ENCODE results near the gene FUZ. TPM values are rescaled to one million over a fixed set of nuclear protein-coding genes. Genes with fewer than 3 reads are reported as not detected.

Gene FUZ
- total and polyA plus RNA-seq, 2 of the 4 experiments (the other 2 are of a cell fraction), result 12.1 to 14.3 TPM

DNA sequence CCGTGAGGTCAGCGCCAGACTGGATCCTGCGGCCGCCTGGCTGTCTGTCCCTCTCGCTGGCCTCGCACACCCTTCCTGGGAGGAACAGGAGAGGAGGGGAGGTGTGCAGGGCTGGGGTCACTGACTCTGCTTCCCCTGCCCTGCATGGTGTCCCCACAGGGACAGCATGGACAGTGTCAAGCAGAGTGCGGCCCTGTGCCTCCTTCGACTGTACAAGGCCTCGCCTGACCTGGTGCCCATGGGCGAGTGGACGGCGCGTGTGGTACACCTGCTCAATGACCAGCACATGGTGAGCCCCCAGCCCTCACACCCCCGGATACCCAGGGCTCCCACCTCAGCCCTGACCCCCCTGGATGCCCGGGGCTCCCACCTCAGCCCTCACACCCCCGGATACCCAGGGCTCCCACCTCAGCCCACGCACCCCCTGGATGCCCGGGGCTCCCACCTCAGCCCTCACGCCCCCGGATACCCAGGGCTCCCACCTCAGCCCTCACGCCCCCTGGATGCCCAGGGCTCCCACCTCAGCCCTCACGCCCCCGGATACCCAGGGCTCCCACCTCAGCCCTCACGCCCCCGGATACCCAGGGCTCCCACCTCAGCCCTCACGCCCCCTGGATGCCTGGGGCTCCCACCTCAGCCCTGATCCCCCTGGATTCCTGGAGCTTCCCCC is 21.2 kb downstream of the FUZ start:
- no peak overlapping the region for H3K14ac ChIP-seq (replicated peaks; ENCODE audit: low read depth, low read length)
- ATAC-seq (ENCODE audit: low read depth) (no peak), DNase-seq (no peak)
- no peak overlapping the region for H3K56ac ChIP-seq (ENCODE audit: extremely low read depth, insufficient read depth, low read length)
- H3K4ac ChIP-seq (ENCODE audit: low read depth, low read length), result no peak overlapping the region
- no peak overlapping the region for H2AK5ac ChIP-seq (ENCODE audit: low read depth, low read length)
- no peak overlapping the region for H2AK9ac ChIP-seq (replicated peaks; ENCODE audit: low read depth, low read length, poor library complexity)
- peaks cover 65% of the 10 kb centered on the region for H3K36me3 ChIP-seq (ENCODE audit: control insufficient read depth, insufficient read depth, low read length)
- H3K4me1 ChIP-seq (ENCODE audit: control insufficient read depth, insufficient read depth, low read length), result peaks cover 2% of the 10 kb centered on the region; the same call in 1 of the 2 replicates
- H3K79me1 ChIP-seq (ENCODE audit: low read depth in 1 of 2, low read length in 2 of 2), result peaks cover 14 to 48% of the 10 kb centered on the region in 2 experiments
- no peak overlapping the region for H4K91ac ChIP-seq (ENCODE audit: insufficient read depth, low read depth, low read length)
- peaks cover 11% of the 10 kb centered on the region; the same call in 1 of the 2 replicates for H3K9me1 ChIP-seq (ENCODE audit: insufficient read depth, low read length)
- H4K8ac ChIP-seq (ENCODE audit: low read depth in 2 of 2, low read length in 2 of 2), result no peak overlapping the region
- H3K9ac ChIP-seq (ENCODE audit: low read depth, low read length), result no peak overlapping the region
- H2AFZ ChIP-seq (replicated peaks; ENCODE audit: low read length, poor library complexity), result no peak overlapping the region
- H2BK15ac ChIP-seq (ENCODE audit: low read depth, low read length), result no peak overlapping the region
- H2BK5ac ChIP-seq (ENCODE audit: low read depth, low read length, poor library complexity, severe bottlenecking), result no peak overlapping the region
- in situ Hi-C loops (cut with MboI; ENCODE audit: low sequenced_read_pairs), result no loop called here
- intact Hi-C loops (cut with micrococcal nuclease), result no loop called here
- H4K20me1 ChIP-seq (ENCODE audit: insufficient read depth, low read length), result peaks cover 31% of the 10 kb centered on the region
- H3K27ac ChIP-seq (ENCODE audit: insufficient read depth, low read length), result no peak overlapping the region
- no peak overlapping the region for H2BK20ac ChIP-seq (ENCODE audit: low read depth, low read length)
- no peak overlapping the region for H2BK120ac ChIP-seq (ENCODE audit: low read depth, low read length)
- POLR2A ChIA-PET (ENCODE audit: unreplicated experiment), result no interaction called here
- no TSS peak for BruUV-seq (replicated peaks)
- no peak for TF ChIP-seq MAZ (IDR thresholded peaks at IDR 0.05; ENCODE audit: borderline replicate concordance, low read depth, low read length)
- TF ChIP-seq MXI1 (IDR thresholded peaks at IDR 0.05; ENCODE audit: borderline replicate concordance, low read depth, low read length), result no peak
- no peak for TF ChIP-seq RCOR1 (IDR thresholded peaks at IDR 0.05; ENCODE audit: insufficient replicate concordance, low read length)
- TF ChIP-seq NFE2L2 (IDR thresholded peaks at IDR 0.05; ENCODE audit: low read depth, low read length), result no peak
- TF ChIP-seq MAFK (IDR thresholded peaks at IDR 0.05; ENCODE audit: low read depth, low read length), result no peak
- no peak for TF ChIP-seq BHLHE40 (IDR thresholded peaks at IDR 0.05; ENCODE audit: low read depth, low read length)
- TF ChIP-seq, protein P1, sequence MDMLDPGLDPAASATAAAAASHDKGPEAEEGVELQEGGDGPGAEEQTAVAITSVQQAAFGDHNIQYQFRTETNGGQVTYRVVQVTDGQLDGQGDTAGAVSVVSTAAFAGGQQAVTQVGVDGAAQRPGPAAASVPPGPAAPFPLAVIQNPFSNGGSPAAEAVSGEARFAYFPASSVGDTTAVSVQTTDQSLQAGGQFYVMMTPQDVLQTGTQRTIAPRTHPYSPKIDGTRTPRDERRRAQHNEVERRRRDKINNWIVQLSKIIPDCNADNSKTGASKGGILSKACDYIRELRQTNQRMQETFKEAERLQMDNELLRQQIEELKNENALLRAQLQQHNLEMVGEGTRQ (IDR thresholded peaks at IDR 0.05; ENCODE audit: low read depth, low read length), result no peak
- TF ChIP-seq RFX5 (IDR thresholded peaks at IDR 0.05; ENCODE audit: low read depth, low read length), result no peak
- TF ChIP-seq FOS (IDR thresholded peaks at IDR 0.05; ENCODE audit: low read depth, low read length), result no peak
- TF ChIP-seq RAD21 (IDR thresholded peaks at IDR 0.05; ENCODE audit: low read length), result no peak
- TF ChIP-seq, protein P2, sequence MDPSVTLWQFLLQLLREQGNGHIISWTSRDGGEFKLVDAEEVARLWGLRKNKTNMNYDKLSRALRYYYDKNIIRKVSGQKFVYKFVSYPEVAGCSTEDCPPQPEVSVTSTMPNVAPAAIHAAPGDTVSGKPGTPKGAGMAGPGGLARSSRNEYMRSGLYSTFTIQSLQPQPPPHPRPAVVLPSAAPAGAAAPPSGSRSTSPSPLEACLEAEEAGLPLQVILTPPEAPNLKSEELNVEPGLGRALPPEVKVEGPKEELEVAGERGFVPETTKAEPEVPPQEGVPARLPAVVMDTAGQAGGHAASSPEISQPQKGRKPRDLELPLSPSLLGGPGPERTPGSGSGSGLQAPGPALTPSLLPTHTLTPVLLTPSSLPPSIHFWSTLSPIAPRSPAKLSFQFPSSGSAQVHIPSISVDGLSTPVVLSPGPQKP (IDR thresholded peaks at IDR 0.05; ENCODE audit: borderline replicate concordance, low read depth, low read length), result no peak
- TF ChIP-seq CHD1 (IDR thresholded peaks at IDR 0.05; ENCODE audit: low read depth, low read length), result no peak
- no peak for TF ChIP-seq SMC3 (IDR thresholded peaks at IDR 0.05; ENCODE audit: low read depth, low read length)
- TF ChIP-seq, protein P3, sequence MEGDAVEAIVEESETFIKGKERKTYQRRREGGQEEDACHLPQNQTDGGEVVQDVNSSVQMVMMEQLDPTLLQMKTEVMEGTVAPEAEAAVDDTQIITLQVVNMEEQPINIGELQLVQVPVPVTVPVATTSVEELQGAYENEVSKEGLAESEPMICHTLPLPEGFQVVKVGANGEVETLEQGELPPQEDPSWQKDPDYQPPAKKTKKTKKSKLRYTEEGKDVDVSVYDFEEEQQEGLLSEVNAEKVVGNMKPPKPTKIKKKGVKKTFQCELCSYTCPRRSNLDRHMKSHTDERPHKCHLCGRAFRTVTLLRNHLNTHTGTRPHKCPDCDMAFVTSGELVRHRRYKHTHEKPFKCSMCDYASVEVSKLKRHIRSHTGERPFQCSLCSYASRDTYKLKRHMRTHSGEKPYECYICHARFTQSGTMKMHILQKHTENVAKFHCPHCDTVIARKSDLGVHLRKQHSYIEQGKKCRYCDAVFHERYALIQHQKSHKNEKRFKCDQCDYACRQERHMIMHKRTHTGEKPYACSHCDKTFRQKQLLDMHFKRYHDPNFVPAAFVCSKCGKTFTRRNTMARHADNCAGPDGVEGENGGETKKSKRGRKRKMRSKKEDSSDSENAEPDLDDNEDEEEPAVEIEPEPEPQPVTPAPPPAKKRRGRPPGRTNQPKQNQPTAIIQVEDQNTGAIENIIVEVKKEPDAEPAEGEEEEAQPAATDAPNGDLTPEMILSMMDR (conservative IDR thresholded peaks at IDR 0.05; ENCODE audit: low read depth, low read length), result no peak
- no peak for TF ChIP-seq CEBPB (IDR thresholded peaks at IDR 0.05; ENCODE audit: low read depth, low read length)
- TF ChIP-seq POLR2A (IDR thresholded peaks at IDR 0.05; ENCODE audit: low read depth, low read length), result no peak
- no peak overlapping the region for H3K4me3 ChIP-seq (ENCODE audit: insufficient read depth, low read depth, low read length)
- H3K23ac ChIP-seq (ENCODE audit: low read depth, low read length), result no peak overlapping the region
- no peak overlapping the region for H4K5ac ChIP-seq (ENCODE audit: low read depth, low read length)
- no peak overlapping the region for H3K4me2 ChIP-seq (ENCODE audit: low read depth, low read length)
- dilution Hi-C loops (cut with HindIII; ENCODE audit: low sequenced_read_pairs, unreplicated experiment), result no loop called here
- no peaks in the 10 kb centered on the region for H3K27me3 ChIP-seq (ENCODE audit: control insufficient read depth, insufficient read depth, low read length)
- H3K9me3 ChIP-seq (ENCODE audit: control insufficient read depth, insufficient read depth, low read length), result no peaks in the 10 kb centered on the region
- CTCF ChIA-PET, result no interaction called here
- H3K18ac ChIP-seq (ENCODE audit: low read depth, low read length), result no peak overlapping the region
- 95% methylated on average over 11 of the region's 26 CpGs; no CpG with 5 or more reads in 1 of the 2 experiments for WGBS, 2 experiments (ENCODE audit: extremely low coverage in 2 of 2, insufficient read length in 1 of 2)

Measured in IMR-90 (cell line).